Transverse colon (tissue), 4 donors: ENCODE data around the gene CERS1.

Experiments used
- EP300 ChIP-seq: sonication (generic); formaldehyde crosslinking; IDR thresholded peaks from one replicate; pipeline ENCODE4 v1.6.1; 2017; ENCODE audit warnings: antibody characterized with exemption, low read depth
- POLR2A ChIP-seq: fragments of 450-650 bp; IDR thresholded peaks from one replicate; pipeline ENCODE4 v1.6.1; 2016; ENCODE audit warnings: antibody characterized with exemption, mild to moderate bottlenecking, moderate library complexity
- POLR2AphosphoS5 ChIP-seq, 3 donors: sonication (generic); formaldehyde crosslinking; IDR thresholded peaks; one replicate each; pipeline ENCODE4 v1.6.1; 2016; ENCODE audit warnings: antibody characterized with exemption in 3 of 3
- TF ChIP-seq, protein P1 (sequence below), 5 experiments: fragments of 200-600 bp in 3 of 5; fragments of 450-650 bp in 2 of 5; sonication (generic) in 3 of 5; IDR thresholded peaks; 1 replicate in 2 of 5; 2 replicates in 3 of 5; pipeline ENCODE4 v1.5.1; 2016 to 2017; ENCODE audit warnings: antibody characterized with exemption in 5 of 5, inconsistent platforms in 3 of 5, mild to moderate bottlenecking in 2 of 5, moderate library complexity in 1 of 5

DNA sequence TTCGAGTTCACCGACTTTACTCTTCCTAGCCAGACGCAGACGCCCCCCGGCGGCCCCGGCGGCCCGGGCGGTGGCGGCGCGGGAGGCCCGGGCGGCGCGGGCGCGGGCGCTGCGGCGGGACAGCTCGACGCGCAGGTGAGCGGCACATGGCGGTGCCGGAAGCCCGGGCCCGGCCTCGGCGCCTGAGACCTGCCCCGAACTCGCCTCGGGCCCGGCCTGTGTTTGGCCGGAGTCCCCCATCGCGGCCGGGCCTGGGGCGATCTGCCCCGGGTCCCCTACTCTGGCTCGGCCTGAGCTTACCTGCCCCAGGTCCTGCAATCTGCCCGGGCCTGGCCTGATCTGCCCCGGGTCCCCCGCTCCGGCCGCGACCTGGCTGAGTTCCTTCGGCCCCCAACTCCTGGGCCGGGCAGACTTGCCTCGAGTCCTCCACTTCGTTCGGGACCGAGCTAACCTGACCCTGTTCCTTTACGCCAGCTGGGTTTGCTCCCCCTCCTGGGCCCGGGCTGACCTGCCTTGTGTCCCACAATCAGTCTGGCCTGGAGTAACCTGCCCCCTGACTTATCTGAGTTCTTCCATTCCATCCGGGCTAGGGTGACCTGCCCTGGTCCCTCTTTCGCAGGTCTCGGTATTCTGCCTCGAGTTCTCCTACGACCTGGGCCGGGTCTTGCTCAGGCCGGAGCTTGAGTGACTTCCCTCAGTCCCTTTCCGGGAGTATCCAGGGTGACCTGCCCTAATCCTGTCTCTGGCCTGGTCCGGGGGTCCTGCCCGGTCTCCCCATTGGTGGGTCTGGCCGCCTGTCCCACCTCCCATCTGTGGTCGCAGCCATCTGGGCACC, 63.4 kb downstream of the CERS1 start:
- TF ChIP-seq POLR2A = no peak
- TF ChIP-seq, protein P1, sequence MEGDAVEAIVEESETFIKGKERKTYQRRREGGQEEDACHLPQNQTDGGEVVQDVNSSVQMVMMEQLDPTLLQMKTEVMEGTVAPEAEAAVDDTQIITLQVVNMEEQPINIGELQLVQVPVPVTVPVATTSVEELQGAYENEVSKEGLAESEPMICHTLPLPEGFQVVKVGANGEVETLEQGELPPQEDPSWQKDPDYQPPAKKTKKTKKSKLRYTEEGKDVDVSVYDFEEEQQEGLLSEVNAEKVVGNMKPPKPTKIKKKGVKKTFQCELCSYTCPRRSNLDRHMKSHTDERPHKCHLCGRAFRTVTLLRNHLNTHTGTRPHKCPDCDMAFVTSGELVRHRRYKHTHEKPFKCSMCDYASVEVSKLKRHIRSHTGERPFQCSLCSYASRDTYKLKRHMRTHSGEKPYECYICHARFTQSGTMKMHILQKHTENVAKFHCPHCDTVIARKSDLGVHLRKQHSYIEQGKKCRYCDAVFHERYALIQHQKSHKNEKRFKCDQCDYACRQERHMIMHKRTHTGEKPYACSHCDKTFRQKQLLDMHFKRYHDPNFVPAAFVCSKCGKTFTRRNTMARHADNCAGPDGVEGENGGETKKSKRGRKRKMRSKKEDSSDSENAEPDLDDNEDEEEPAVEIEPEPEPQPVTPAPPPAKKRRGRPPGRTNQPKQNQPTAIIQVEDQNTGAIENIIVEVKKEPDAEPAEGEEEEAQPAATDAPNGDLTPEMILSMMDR (IDR thresholded peaks at IDR 0.05) = peak in 1 of 5 experiments; percentile 19
- no peak for TF ChIP-seq EP300
- TF ChIP-seq POLR2AphosphoS5 (IDR thresholded peaks at IDR 0.05) = no peak
